DOHH2 (cell line): Measurements from ENCODE around the gene LMO7.

ENCODE experiments used
- H3F3A ChIP-seq: fragments of 200-600 bp; sonication (generic), shearing (Covaris generic); 2 replicates; pipeline ENCODE4 v1.6.0; 2016; ENCODE audit warnings: antibody characterized with exemption, mild to moderate bottlenecking; ENCODE audit not compliant: control insufficient read depth, insufficient read depth
- H3K27ac ChIP-seq: fragments of 200-600 bp; sonication (generic); 2 replicates; pipeline ENCODE4 v1.5.1; 2014; ENCODE audit warnings: low read depth, mild to moderate bottlenecking, low read length, moderate library complexity
- H3K27me3 ChIP-seq: fragments of 200-600 bp; sonication (generic); 2 replicates; pipeline ENCODE4 v1.6.1; 2014; ENCODE audit warnings: mild to moderate bottlenecking, low read length, mixed read lengths; ENCODE audit not compliant: control insufficient read depth
- H3K36me3 ChIP-seq: fragments of 200-600 bp; sonication (generic); 2 replicates; pipeline ENCODE4 v1.6.1; 2014; ENCODE audit warnings: mild to moderate bottlenecking, low read length, moderate library complexity, mixed read lengths; ENCODE audit not compliant: control insufficient read depth
- H3K4me1 ChIP-seq: fragments of 200-600 bp; sonication (generic); 2 replicates; pipeline ENCODE4 v1.6.1; 2014; ENCODE audit warnings: mild to moderate bottlenecking, low read length, mixed read lengths; ENCODE audit not compliant: control insufficient read depth
- H3K4me2 ChIP-seq: fragments of 200-600 bp; sonication (generic); 2 replicates; pipeline ENCODE4 v1.6.0; 2014; ENCODE audit warnings: mild to moderate bottlenecking, low read length, moderate library complexity
- H3K4me3 ChIP-seq: fragments of 200-600 bp; sonication (generic); 2 replicates; pipeline ENCODE4 v1.5.1; 2014; ENCODE audit warnings: mild to moderate bottlenecking, low read length, mixed read lengths
- H3K79me2 ChIP-seq: fragments of 200-600 bp; sonication (generic); 2 replicates; pipeline ENCODE4 v1.6.1; 2014; ENCODE audit warnings: mild to moderate bottlenecking, low read length, mixed read lengths; ENCODE audit not compliant: control insufficient read depth
- H3K9me2 ChIP-seq: fragments of 200-600 bp; sonication (generic); replicated peaks from 2 replicates; pipeline ENCODE4 v1.6.1; 2014; ENCODE audit warnings: mild to moderate bottlenecking, low read length, mixed read lengths; ENCODE audit not compliant: control insufficient read depth
- H3K9me3 ChIP-seq: fragments of 200-600 bp; sonication (generic); 2 replicates; pipeline ENCODE4 v1.6.1; 2014; ENCODE audit warnings: antibody characterized with exemption, low read length, mixed read lengths; ENCODE audit not compliant: control insufficient read depth, insufficient read depth
- H4K20me1 ChIP-seq: fragments of 200-600 bp; sonication (generic); 2 replicates; pipeline ENCODE4 v1.6.0; 2014; ENCODE audit warnings: low read depth, mild to moderate bottlenecking, antibody characterized with exemption, low read length, moderate library complexity; ENCODE audit not compliant: control insufficient read depth, insufficient read depth
- EZH2phosphoT487 ChIP-seq: fragments of 200-600 bp; sonication (generic); IDR thresholded peaks from 2 replicates; pipeline ENCODE4 v1.6.1; 2017; ENCODE audit warnings: borderline replicate concordance, mild to moderate bottlenecking, antibody characterized with exemption, low read length, moderate library complexity, mixed read lengths
- TF ChIP-seq, protein P1 (sequence below): fragments of 200-600 bp; sonication (generic); IDR thresholded peaks from one replicate; pipeline ENCODE4 v1.5.1; 2014; ENCODE audit warnings: antibody characterized with exemption, mild to moderate bottlenecking, low read depth, low read length; ENCODE audit not compliant: poor library complexity, severe bottlenecking

The LMO7 gene

GRCh38 chr13:75754936-75755335, 118.8 kb downstream of the LMO7 start:
- Histone ChIP-seq H3K4me2 (no peak overlapping the region), H3K36me3 (no peaks in the 10 kb centered on the region), H3K4me1 (no peaks in the 10 kb centered on the region), H3K9me3 (no peaks in the 10 kb centered on the region), H3F3A (no peaks in the 10 kb centered on the region), H3K27me3 (no peaks in the 10 kb centered on the region), H3K79me2 (no peaks in the 10 kb centered on the region), H3K9me2 (no peaks in the 10 kb centered on the region), H3K4me3 (no peak overlapping the region), H4K20me1 (no peaks in the 10 kb centered on the region), H3K27ac (no peak overlapping the region)
- no peak for TF ChIP-seq EZH2phosphoT487
- TF ChIP-seq, protein P1, sequence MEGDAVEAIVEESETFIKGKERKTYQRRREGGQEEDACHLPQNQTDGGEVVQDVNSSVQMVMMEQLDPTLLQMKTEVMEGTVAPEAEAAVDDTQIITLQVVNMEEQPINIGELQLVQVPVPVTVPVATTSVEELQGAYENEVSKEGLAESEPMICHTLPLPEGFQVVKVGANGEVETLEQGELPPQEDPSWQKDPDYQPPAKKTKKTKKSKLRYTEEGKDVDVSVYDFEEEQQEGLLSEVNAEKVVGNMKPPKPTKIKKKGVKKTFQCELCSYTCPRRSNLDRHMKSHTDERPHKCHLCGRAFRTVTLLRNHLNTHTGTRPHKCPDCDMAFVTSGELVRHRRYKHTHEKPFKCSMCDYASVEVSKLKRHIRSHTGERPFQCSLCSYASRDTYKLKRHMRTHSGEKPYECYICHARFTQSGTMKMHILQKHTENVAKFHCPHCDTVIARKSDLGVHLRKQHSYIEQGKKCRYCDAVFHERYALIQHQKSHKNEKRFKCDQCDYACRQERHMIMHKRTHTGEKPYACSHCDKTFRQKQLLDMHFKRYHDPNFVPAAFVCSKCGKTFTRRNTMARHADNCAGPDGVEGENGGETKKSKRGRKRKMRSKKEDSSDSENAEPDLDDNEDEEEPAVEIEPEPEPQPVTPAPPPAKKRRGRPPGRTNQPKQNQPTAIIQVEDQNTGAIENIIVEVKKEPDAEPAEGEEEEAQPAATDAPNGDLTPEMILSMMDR: no peak

GRCh38 chr13:75757336-75757735, 121.2 kb downstream of the LMO7 start:
- Histone ChIP-seq H3K36me3 (no peaks in the 10 kb centered on the region), H3K27ac (no peak overlapping the region), H3K4me1 (no peaks in the 10 kb centered on the region), H3K27me3 (no peaks in the 10 kb centered on the region), H3K9me3 (no peaks in the 10 kb centered on the region), H3K4me2 (no peak overlapping the region), H3K9me2 (no peaks in the 10 kb centered on the region), H3K4me3 (no peak overlapping the region), H4K20me1 (no peaks in the 10 kb centered on the region), H3F3A (no peaks in the 10 kb centered on the region), H3K79me2 (no peaks in the 10 kb centered on the region)
- TF ChIP-seq, protein P1: no peak
- no peak for TF ChIP-seq EZH2phosphoT487

DNA sequence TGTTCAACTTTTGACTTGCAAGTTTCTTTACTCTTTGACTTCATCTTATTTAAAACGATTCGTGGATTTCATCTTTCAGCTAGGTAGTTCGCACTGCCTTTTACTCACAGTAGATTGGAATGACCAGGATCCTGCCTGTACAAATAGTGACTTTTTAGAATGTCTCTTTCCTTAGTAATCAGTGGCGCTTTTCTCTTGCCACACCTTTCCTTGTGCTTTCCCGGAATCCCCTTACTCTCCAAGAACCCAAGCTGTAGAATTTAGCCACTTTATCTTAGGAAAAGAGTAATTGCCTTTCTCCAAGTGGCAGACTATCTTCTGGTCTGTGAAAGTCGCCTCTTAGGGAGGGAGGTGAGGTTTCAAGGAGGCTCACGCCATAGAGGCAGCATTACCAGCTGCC, 123.4 kb downstream of the LMO7 start:
- H3K4me3 ChIP-seq: no peak overlapping the region
- no peaks in the 10 kb centered on the region for H3K4me1 ChIP-seq
- no peaks in the 10 kb centered on the region for H3K9me2 ChIP-seq
- no peaks in the 10 kb centered on the region for H3K36me3 ChIP-seq
- no peaks in the 10 kb centered on the region for H3F3A ChIP-seq
- no peak overlapping the region for H3K27ac ChIP-seq
- no peak overlapping the region for H3K4me2 ChIP-seq
- H4K20me1 ChIP-seq: no peaks in the 10 kb centered on the region
- H3K9me3 ChIP-seq: no peaks in the 10 kb centered on the region
- no peaks in the 10 kb centered on the region for H3K79me2 ChIP-seq
- no peaks in the 10 kb centered on the region for H3K27me3 ChIP-seq
- no peak for TF ChIP-seq EZH2phosphoT487
- TF ChIP-seq, protein P1: no peak
